OCI-LY3 (cell line): ENCODE measurements around the gene FCGBP.

ENCODE experiments used
- H2AFZ ChIP-seq: fragments of 200-600, 300-600 bp; shearing (Covaris generic); 2 replicates; pipeline ENCODE4 v1.6.0; 2014; ENCODE audit warnings: antibody characterized with exemption, low read depth, low read length
- H3K27ac ChIP-seq: fragments of 200-600, 300-600 bp; sonication (generic); 2 replicates; pipeline ENCODE4 v1.5.1; 2014; ENCODE audit warnings: mild to moderate bottlenecking, low read length, moderate library complexity, mixed read lengths
- H3K27me3 ChIP-seq: fragments of 200-600, 300-600 bp; sonication (generic); 2 replicates; pipeline ENCODE4 v1.6.1; 2014; ENCODE audit warnings: low read depth, low read length, mixed read lengths
- H3K36me3 ChIP-seq: fragments of 200-600, 300-600 bp; sonication (generic); replicated peaks from 2 replicates; pipeline ENCODE3; 2014; ENCODE audit warnings: low read depth, low read length, mixed read lengths
- H3K4me1 ChIP-seq: fragments of 300-600, 200-600 bp; sonication (generic); 2 replicates; pipeline ENCODE4 v1.6.1; 2014; ENCODE audit warnings: low read length, mixed read lengths
- H3K4me2 ChIP-seq: fragments of 200-600, 300-600 bp; sonication (generic); 2 replicates; pipeline ENCODE4 v1.6.1; 2014; ENCODE audit warnings: low read length, mixed read lengths
- H3K4me3 ChIP-seq: fragments of 300-600, 200-600 bp; sonication (generic); 2 replicates; pipeline ENCODE4 v1.5.1; 2014; ENCODE audit warnings: antibody characterized with exemption, mild to moderate bottlenecking, low read length, moderate library complexity
- H3K79me2 ChIP-seq: fragments of 300-600, 200-600 bp; shearing (Covaris generic); 2 replicates; pipeline ENCODE4 v1.6.1; 2014; ENCODE audit warnings: mild to moderate bottlenecking, low read length, mixed read lengths
- H3K9ac ChIP-seq: fragments of 300-600, 200-600 bp; shearing (Covaris generic); 2 replicates; pipeline ENCODE4 v1.6.0; 2014; ENCODE audit warnings: mild to moderate bottlenecking, low read length, moderate library complexity
- H3K9me3 ChIP-seq: fragments of 200-600, 300-600 bp; shearing (Covaris generic); 2 replicates; pipeline ENCODE4 v1.6.1; 2014; ENCODE audit warnings: low read length, mixed read lengths; ENCODE audit not compliant: insufficient read depth
- H4K20me1 ChIP-seq: fragments of 200-600, 300-600 bp; sonication (generic); 2 replicates; pipeline ENCODE4 v1.6.1; 2016; ENCODE audit warnings: low read length, mixed read lengths; ENCODE audit not compliant: insufficient read depth
- EZH2phosphoT487 ChIP-seq: fragments of 200-600 bp; shearing (Covaris generic); IDR thresholded peaks from 2 replicates; pipeline ENCODE4 v1.6.1; 2018; ENCODE audit warnings: antibody characterized with exemption, mixed run types, low read depth
- TF ChIP-seq, protein P1 (sequence below): fragments of 200-600, 300-600 bp; sonication (generic); IDR thresholded peaks from 2 replicates; pipeline ENCODE4 v1.5.1; 2014; ENCODE audit warnings: antibody characterized with exemption, low read length, low read depth

Gene FCGBP

DNA sequence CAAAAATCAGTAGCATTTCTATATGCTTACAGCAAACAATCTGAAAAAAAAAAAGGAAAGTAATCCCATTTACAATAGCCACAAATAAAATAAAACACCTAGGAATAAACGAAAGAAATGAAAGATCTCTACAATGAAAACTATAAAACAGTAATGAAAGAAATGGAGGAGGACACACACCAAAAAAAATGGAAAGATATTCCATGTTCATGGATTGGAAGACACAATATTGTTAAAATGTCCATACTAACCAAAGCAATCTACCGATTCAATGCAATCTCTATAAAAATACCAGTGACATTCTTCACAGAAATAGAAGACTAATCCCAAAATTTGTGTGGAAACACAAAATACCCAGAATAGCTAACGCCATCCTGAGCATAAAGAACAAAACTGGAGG is 4.7 kb downstream of the FCGBP start:
- Histone ChIP-seq H3K4me2 (no peak overlapping the region), H3K27ac (no peak overlapping the region), H4K20me1 (no peaks in the 10 kb centered on the region), H3K27me3 (no peaks in the 10 kb centered on the region), H3K4me3 (no peak overlapping the region), H3K9ac (no peak overlapping the region), H3K9me3 (no peaks in the 10 kb centered on the region), H2AFZ (no peak overlapping the region), H3K79me2 (no peaks in the 10 kb centered on the region), H3K4me1 (no peaks in the 10 kb centered on the region), H3K36me3 (no peaks in the 10 kb centered on the region)
- TF ChIP-seq, protein P1, sequence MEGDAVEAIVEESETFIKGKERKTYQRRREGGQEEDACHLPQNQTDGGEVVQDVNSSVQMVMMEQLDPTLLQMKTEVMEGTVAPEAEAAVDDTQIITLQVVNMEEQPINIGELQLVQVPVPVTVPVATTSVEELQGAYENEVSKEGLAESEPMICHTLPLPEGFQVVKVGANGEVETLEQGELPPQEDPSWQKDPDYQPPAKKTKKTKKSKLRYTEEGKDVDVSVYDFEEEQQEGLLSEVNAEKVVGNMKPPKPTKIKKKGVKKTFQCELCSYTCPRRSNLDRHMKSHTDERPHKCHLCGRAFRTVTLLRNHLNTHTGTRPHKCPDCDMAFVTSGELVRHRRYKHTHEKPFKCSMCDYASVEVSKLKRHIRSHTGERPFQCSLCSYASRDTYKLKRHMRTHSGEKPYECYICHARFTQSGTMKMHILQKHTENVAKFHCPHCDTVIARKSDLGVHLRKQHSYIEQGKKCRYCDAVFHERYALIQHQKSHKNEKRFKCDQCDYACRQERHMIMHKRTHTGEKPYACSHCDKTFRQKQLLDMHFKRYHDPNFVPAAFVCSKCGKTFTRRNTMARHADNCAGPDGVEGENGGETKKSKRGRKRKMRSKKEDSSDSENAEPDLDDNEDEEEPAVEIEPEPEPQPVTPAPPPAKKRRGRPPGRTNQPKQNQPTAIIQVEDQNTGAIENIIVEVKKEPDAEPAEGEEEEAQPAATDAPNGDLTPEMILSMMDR: no peak
- TF ChIP-seq EZH2phosphoT487: no peak

DNA sequence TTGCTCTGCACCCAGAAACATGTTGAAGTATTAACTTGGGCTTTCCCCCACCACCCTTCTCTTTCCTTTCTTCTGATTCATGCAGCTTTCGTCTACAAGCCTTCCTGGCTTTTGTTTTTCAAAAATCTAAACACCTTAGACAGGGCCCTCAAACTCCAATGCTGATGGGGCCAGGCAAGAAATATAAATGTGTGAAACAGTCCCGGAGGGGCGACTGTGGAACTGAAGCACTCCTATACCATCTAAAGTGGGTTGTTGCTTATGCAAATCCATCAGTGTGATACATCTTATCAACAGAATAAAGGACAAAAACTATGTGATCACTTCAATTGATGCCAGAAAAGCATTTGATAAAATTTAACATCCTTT is 6.1 kb downstream of the FCGBP start:
- Histone ChIP-seq H3K4me3 (no peak overlapping the region), H2AFZ (no peak overlapping the region), H3K27ac (no peak overlapping the region), H3K9me3 (no peaks in the 10 kb centered on the region), H3K27me3 (no peaks in the 10 kb centered on the region), H3K9ac (no peak overlapping the region), H3K4me1 (no peaks in the 10 kb centered on the region), H3K79me2 (no peaks in the 10 kb centered on the region), H3K4me2 (no peak overlapping the region), H4K20me1 (no peaks in the 10 kb centered on the region), H3K36me3 (no peaks in the 10 kb centered on the region)
- no peak for TF ChIP-seq EZH2phosphoT487

DNA sequence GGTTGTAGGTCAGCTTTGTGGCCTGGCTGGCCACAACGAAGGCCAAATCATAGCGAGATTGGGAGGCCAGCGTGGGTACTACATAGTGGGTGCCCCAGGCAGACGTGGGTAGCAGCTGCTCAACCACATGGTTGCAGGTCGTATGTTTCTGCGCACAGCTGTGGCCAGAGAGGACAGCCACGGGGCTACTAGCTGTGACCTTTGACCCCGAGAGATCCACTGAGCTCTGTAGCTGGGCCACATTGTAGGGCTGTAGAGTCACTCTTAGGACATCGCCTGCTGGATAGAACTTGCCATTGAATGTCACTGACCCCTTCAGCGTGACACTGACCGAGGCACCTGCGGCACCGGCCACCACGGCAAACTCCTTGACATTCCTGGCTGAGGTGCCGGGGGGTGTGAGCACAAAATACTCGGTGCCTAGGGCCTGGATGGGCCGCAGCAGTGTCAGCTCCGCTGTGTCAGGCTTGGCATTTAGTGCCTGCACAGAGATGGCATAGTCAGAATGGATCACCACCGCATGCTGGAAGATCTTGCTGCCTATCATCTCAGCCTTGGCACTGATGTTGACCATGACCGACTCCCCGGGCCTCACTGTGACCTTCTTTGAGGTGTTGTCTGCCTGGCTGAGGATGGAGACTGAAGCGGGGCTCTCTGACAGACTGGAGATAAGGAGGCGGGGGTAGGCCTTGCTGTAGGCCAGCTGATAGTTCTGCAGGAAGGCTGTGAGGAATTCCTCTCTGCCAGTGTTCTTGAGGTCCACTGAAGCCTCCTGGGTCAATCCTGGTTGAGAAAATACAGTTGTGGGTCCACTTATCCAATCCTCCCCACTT is 6.7 kb downstream of the FCGBP start:
- Histone ChIP-seq H3K9me3 (no peaks in the 10 kb centered on the region), H4K20me1 (no peaks in the 10 kb centered on the region), H3K9ac (no peak overlapping the region), H3K79me2 (no peaks in the 10 kb centered on the region), H3K4me2 (no peak overlapping the region), H3K36me3 (no peaks in the 10 kb centered on the region), H3K4me1 (no peaks in the 10 kb centered on the region), H3K4me3 (no peak overlapping the region), H3K27ac (no peak overlapping the region), H2AFZ (no peak overlapping the region), H3K27me3 (no peaks in the 10 kb centered on the region)
- TF ChIP-seq, protein P1: no peak
- TF ChIP-seq EZH2phosphoT487: no peak

DNA sequence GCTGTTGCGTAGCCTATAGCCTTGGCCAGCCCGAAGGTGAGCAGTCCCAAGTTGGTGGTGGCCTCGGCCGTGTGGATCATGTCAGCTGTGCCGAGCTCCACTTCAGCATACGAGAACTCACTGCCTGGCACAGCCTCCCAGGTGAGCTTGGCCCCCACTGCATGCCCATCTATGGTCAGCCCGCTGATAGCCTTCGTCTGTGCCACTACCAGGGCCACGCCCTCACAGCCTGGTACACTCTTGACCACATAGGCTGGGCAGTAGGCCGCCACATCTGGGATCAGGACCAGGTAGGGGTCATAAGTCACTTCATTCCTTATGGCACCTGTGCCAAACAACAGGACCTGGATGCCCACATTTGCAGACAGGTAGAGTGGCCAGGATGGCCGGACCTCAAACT is 7.4 kb downstream of the FCGBP start:
- no peak overlapping the region for H2AFZ ChIP-seq
- H3K27me3 ChIP-seq: no peaks in the 10 kb centered on the region
- no peaks in the 10 kb centered on the region for H3K4me1 ChIP-seq
- no peaks in the 10 kb centered on the region for H3K36me3 ChIP-seq
- no peak overlapping the region for H3K27ac ChIP-seq
- no peaks in the 10 kb centered on the region for H3K9me3 ChIP-seq
- no peaks in the 10 kb centered on the region for H4K20me1 ChIP-seq
- TF ChIP-seq, protein P1: no peak
- no peak for TF ChIP-seq EZH2phosphoT487
- H3K79me2 ChIP-seq: no peaks in the 10 kb centered on the region
- H3K4me2 ChIP-seq: no peak overlapping the region
- H3K4me3 ChIP-seq: no peak overlapping the region
- H3K9ac ChIP-seq: no peak overlapping the region
